Astrocyte of the cerebellum (primary cell): Measurements from ENCODE around the gene LMAN2.

ENCODE experiments used
- DNase-seq: peaks from one replicate; pipeline ENCODE4 v3.0.0-alpha.2; 2011; ENCODE audit warnings: low read depth
- H3K4me3 ChIP-seq: 2 replicates; pipeline ENCODE4 v1.5.1; 2011; ENCODE audit warnings: mild to moderate bottlenecking, low read depth, low read length, moderate library complexity
- CTCF ChIP-seq: IDR thresholded peaks from 2 replicates; pipeline ENCODE4 v1.5.1; 2012; ENCODE audit warnings: low read length, low read depth, moderate library complexity, mild to moderate bottlenecking; ENCODE audit errors: missing control alignments
- in situ Hi-C: cut with HindIII; loops from 2 replicates; pipeline ENCODE4 v1.10.0; 2017; ENCODE audit warnings: low sequenced_read_pairs

Gene LMAN2

GRCh38 chr5:177359860-177360259 is 8.4 kb upstream of the LMAN2 start:
- in situ Hi-C loops, result loop anchor here (5.0 kb wide), 2 partner anchors 38 to 82 kb away; no protein-coding TSS in a partner anchor
- no peak overlapping the region for H3K4me3 ChIP-seq
- no peak for TF ChIP-seq CTCF

GRCh38 chr5:177359451-177359851 is 8.0 kb upstream of the LMAN2 start:
- TF ChIP-seq CTCF, result no peak
- H3K4me3 ChIP-seq, result no peak overlapping the region
- in situ Hi-C loops, result no loop called here
- DNase-seq, result no peak

More at GRCh38 chr5:177359860-177360259, 8.4 kb upstream of the LMAN2 start:
- no peak for DNase-seq

GRCh38 chr5:177358370-177358819 is 6.9 kb upstream of the LMAN2 start:
- no peak for TF ChIP-seq CTCF
- in situ Hi-C loops, result no loop called here
- DNase-seq, result no peak
- no peak overlapping the region for H3K4me3 ChIP-seq

- in situ Hi-C loops, result no loop called here
- TF ChIP-seq CTCF, result no peak
- no peak within 1 kb of the TSS for H3K4me3 ChIP-seq
- DNase-seq, result no peak
Measured at GRCh38 chr5:177357459-177358351, 6.2 kb upstream of the LMAN2 start, which contains the start of gene RGS14. RGS14 (plus strand) TSS chr5:177357924; CDS start chr5:177358025, 101 bp downstream.

- in situ Hi-C loops, result no loop called here
- no peak overlapping the region for H3K4me3 ChIP-seq
- no peak for TF ChIP-seq CTCF
Measured at GRCh38 chr5:177357146-177357458, 5.6 kb upstream of the LMAN2 start.

GRCh38 chr5:177356746-177357145 is 5.3 kb upstream of the LMAN2 start:
- in situ Hi-C loops, result no loop called here
- no peak for DNase-seq
- no peak for TF ChIP-seq CTCF
- no peak overlapping the region for H3K4me3 ChIP-seq

More at GRCh38 chr5:177357146-177357458, 5.6 kb upstream of the LMAN2 start:
- no peak for DNase-seq
